OCI-LY1 (cell line): ENCODE results near the gene NUP98.

ENCODE experiments used
- H2AFZ ChIP-seq: fragments of 200-600 bp; sonication (generic), shearing (Covaris generic); 2 replicates; pipeline ENCODE4 v1.6.0; 2014; ENCODE audit warnings: antibody characterized with exemption, mild to moderate bottlenecking, low read length
- H3F3A ChIP-seq: fragments of 200-600 bp; sonication (generic), shearing (Covaris generic); 2 replicates; pipeline ENCODE4 v1.6.0; 2014; ENCODE audit warnings: mild to moderate bottlenecking, antibody characterized with exemption, low read length, moderate library complexity; ENCODE audit not compliant: insufficient read depth
- H3K27ac ChIP-seq: fragments of 200-600 bp; sonication (generic); 2 replicates; pipeline ENCODE4 v1.5.1; 2014; ENCODE audit warnings: low read length, mixed run types, mild to moderate bottlenecking, low read depth; ENCODE audit not compliant: poor library complexity, severe bottlenecking
- H3K27me3 ChIP-seq: fragments of 200-600 bp; sonication (generic); 2 replicates; pipeline ENCODE4 v1.6.0; 2014; ENCODE audit warnings: antibody characterized with exemption, mild to moderate bottlenecking, low read length, moderate library complexity; ENCODE audit not compliant: insufficient read depth
- H3K36me3 ChIP-seq: fragments of 200-600 bp; sonication (generic); 2 replicates; pipeline ENCODE4 v1.6.1; 2014; ENCODE audit warnings: mild to moderate bottlenecking, antibody characterized with exemption, low read length, moderate library complexity, mixed read lengths; ENCODE audit not compliant: insufficient read depth
- H3K4me1 ChIP-seq: fragments of 200-600 bp; sonication (generic); 2 replicates; pipeline ENCODE4 v1.5.1; 2014; ENCODE audit warnings: mild to moderate bottlenecking, low read length, moderate library complexity; ENCODE audit not compliant: insufficient read depth, severe bottlenecking
- H3K4me2 ChIP-seq: fragments of 200-600 bp; sonication (generic), shearing (Covaris generic); 2 replicates; pipeline ENCODE4 v1.6.1; 2014; ENCODE audit warnings: low read length
- H3K4me3 ChIP-seq: fragments of 200-600 bp; sonication (generic); 2 replicates; pipeline ENCODE4 v1.5.1; 2014; ENCODE audit warnings: low read length, low read depth, mild to moderate bottlenecking, mixed read lengths; ENCODE audit not compliant: poor library complexity, severe bottlenecking
- H3K79me2 ChIP-seq: fragments of 200-600 bp; shearing (Covaris generic); 2 replicates; pipeline ENCODE4 v1.6.1; 2016; ENCODE audit warnings: mixed run types, low read length, mixed read lengths; ENCODE audit not compliant: insufficient read depth
- H3K9ac ChIP-seq: fragments of 200-600 bp; sonication (generic), shearing (Covaris generic); 2 replicates; pipeline ENCODE4 v1.6.1; 2014; ENCODE audit warnings: mild to moderate bottlenecking, low read length, mixed read lengths
- H3K9me2 ChIP-seq: fragments of 200-600 bp; sonication (generic), shearing (Covaris generic); 2 replicates; pipeline ENCODE4 v1.6.1; 2014; ENCODE audit warnings: low read depth, mild to moderate bottlenecking, low read length, mixed read lengths
- H3K9me3 ChIP-seq: fragments of 200-600 bp; shearing (Covaris generic); 2 replicates; pipeline ENCODE4 v1.6.1; 2014; ENCODE audit warnings: low read length, mixed read lengths
- H4K20me1 ChIP-seq: fragments of 200-600 bp; sonication (generic), shearing (Covaris generic); 2 replicates; pipeline ENCODE4 v1.6.0; 2016; ENCODE audit warnings: mild to moderate bottlenecking, low read length; ENCODE audit not compliant: insufficient read depth
- EZH2 ChIP-seq: fragments of 200-600 bp; sonication (generic), shearing (Covaris generic); IDR thresholded peaks from 2 replicates; pipeline ENCODE4 v1.8.0; 2017; ENCODE audit warnings: borderline replicate concordance, mixed run types, mild to moderate bottlenecking, antibody characterized with exemption, low read length, moderate library complexity, mixed read lengths
- TF ChIP-seq, protein P1 (sequence below): fragments of 200-600 bp; sonication (generic), shearing (Covaris generic); IDR thresholded peaks from 2 replicates; pipeline ENCODE4 v1.5.1; 2017; ENCODE audit warnings: mild to moderate bottlenecking, antibody characterized with exemption, low read length, moderate library complexity, mixed read lengths

The NUP98 gene

DNA sequence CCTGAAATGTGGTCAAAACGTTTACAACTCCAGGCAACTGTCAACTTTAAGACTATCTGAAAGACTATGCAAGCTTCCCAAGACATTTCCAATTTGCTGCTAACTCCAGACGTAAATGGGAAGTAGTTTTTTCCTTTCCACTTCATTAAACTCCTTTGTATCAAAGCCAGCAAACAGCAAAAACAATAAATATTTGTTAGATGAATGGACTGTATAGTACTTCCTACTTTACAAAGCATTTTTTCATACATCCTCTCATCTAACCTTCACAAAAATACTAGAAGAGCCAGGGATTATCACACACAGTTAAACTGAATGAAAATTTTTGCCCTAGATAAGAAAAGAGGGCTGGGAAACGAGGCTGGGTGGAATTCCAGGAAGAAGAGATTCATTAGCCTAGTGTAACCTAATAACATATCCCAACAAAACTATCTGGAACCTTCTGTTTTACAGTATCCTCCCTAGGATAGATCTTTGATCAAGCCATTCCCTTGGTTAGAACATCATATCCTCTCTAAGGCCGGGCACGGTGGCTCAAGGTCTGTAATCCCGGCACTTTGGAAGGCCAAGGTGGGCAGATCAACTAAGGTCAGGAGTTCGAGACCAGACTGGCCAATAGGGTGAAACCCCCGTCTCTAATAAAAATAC lies 10.4 kb downstream of the NUP98 start:
- TF ChIP-seq, protein P1, sequence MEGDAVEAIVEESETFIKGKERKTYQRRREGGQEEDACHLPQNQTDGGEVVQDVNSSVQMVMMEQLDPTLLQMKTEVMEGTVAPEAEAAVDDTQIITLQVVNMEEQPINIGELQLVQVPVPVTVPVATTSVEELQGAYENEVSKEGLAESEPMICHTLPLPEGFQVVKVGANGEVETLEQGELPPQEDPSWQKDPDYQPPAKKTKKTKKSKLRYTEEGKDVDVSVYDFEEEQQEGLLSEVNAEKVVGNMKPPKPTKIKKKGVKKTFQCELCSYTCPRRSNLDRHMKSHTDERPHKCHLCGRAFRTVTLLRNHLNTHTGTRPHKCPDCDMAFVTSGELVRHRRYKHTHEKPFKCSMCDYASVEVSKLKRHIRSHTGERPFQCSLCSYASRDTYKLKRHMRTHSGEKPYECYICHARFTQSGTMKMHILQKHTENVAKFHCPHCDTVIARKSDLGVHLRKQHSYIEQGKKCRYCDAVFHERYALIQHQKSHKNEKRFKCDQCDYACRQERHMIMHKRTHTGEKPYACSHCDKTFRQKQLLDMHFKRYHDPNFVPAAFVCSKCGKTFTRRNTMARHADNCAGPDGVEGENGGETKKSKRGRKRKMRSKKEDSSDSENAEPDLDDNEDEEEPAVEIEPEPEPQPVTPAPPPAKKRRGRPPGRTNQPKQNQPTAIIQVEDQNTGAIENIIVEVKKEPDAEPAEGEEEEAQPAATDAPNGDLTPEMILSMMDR = no peak
- TF ChIP-seq EZH2 = no peak
- peaks cover 24% of the 10 kb centered on the region for H3K4me1 ChIP-seq
- no peak overlapping the region for H2AFZ ChIP-seq
- H3F3A ChIP-seq = no peaks in the 10 kb centered on the region
- H3K36me3 ChIP-seq = peaks cover 51% of the 10 kb centered on the region
- H3K9me2 ChIP-seq = no peaks in the 10 kb centered on the region
- H4K20me1 ChIP-seq = no peaks in the 10 kb centered on the region
- no peak overlapping the region; the same call in 1 of the 2 replicates for H3K4me2 ChIP-seq
- H3K9me3 ChIP-seq = no peaks in the 10 kb centered on the region
- H3K27ac ChIP-seq = no peak overlapping the region
- H3K79me2 ChIP-seq = peaks cover 96% of the 10 kb centered on the region
- no peaks in the 10 kb centered on the region for H3K27me3 ChIP-seq
- H3K9ac ChIP-seq = no peak overlapping the region
- no peak overlapping the region for H3K4me3 ChIP-seq

DNA sequence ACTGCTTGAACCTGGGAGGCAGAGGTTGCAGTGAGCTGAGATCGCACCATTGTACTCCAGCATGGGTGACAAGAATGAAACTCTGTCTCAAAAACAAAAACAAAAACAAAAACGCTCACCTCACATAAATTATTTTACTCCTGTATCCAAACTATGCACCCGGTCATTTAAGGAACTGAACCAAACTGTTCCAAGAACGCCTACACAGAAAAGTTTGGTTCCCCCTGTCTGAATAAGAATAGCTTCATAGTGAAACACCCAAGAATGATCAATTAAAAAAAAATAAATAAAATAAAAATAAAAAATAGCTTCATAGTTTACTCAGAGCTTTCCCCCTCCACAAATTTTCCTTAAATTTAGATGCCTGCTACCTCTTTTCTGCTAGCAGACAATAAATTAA lies 13.7 kb downstream of the NUP98 start:
- Histone ChIP-seq H3K4me3 (no peak overlapping the region), H4K20me1 (no peaks in the 10 kb centered on the region), H3K4me1 (peaks cover 24% of the 10 kb centered on the region), H3K9ac (no peak overlapping the region), H2AFZ (no peak overlapping the region), H3K4me2 (no peak overlapping the region), H3K27ac (no peak overlapping the region), H3K9me3 (no peaks in the 10 kb centered on the region), H3F3A (no peaks in the 10 kb centered on the region), H3K36me3 (peaks cover 71% of the 10 kb centered on the region), H3K79me2 (peaks cover 80% of the 10 kb centered on the region), H3K9me2 (no peaks in the 10 kb centered on the region), H3K27me3 (no peaks in the 10 kb centered on the region)
- no peak for TF ChIP-seq EZH2
- TF ChIP-seq, protein P1 = no peak

DNA sequence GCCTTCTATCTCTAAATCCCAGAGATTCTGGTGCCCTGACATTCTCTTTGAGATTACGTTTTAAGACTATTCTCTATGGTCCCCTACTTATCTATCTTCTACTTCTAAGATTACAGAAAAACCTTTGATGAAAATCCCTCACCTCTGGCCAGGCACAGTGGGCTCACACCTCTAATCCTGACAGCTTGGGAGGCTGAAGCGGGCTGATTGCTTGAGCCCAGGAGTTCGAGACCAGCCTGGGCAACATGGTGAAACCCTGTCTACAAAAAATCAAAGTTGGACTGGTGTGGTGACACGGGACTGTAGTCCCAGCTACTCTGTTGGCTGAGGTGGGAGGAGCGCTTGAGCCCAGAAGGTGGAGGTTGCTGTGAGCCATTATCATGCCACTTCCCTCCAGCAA lies 14.4 kb downstream of the NUP98 start:
- Histone ChIP-seq H4K20me1 (no peaks in the 10 kb centered on the region), H3K4me2 (no peak overlapping the region), H3K9me3 (no peaks in the 10 kb centered on the region), H3K9me2 (no peaks in the 10 kb centered on the region), H2AFZ (no peak overlapping the region), H3K9ac (no peak overlapping the region), H3K27ac (no peak overlapping the region), H3K27me3 (no peaks in the 10 kb centered on the region), H3K4me1 (peaks cover 24% of the 10 kb centered on the region), H3F3A (no peaks in the 10 kb centered on the region), H3K36me3 (peaks cover 74% of the 10 kb centered on the region), H3K79me2 (peaks cover 73% of the 10 kb centered on the region), H3K4me3 (no peak overlapping the region)
- TF ChIP-seq, protein P1 = no peak
- no peak for TF ChIP-seq EZH2
